WTC11 (cell line): ENCODE results near the gene CAV2. TPM values are rescaled to one million over a fixed set of nuclear protein-coding genes. Genes with fewer than 3 reads are reported as not detected.

Source experiments
- ATAC-seq: fragments of 200-7000 bp; cut with Tn5 transposase; 2 replicates; pipeline ENCODE4 v1.10.0; 2021; ENCODE audit warnings: mild to moderate bottlenecking, moderate library complexity
- CTCF ChIA-PET: fragments of 300-600 bp; sonication (Branson Sonifier 250); formaldehyde crosslinking; loops from one replicate; lab custom pipeline; 2021; ENCODE audit warnings: antibody characterized with exemption; lab: Charles Lee
- POLR2A ChIA-PET: fragments of 350-600 bp; sonication (Branson Sonifier 250); formaldehyde crosslinking; loops from one replicate; lab custom pipeline; 2021; ENCODE audit warnings: antibody characterized with exemption; lab: Charles Lee
- DNase-seq: peaks from one replicate; pipeline ENCODE4 v3.0.0; 2021; ENCODE audit warnings: low spot score
- H3K27ac Mint-ChIP-seq: 2 replicates; pipeline ENCODE4 v1.8.0; 2021; ENCODE audit warnings: mixed read lengths
- H3K27me3 Mint-ChIP-seq: 2 replicates; pipeline ENCODE4 v1.8.0; 2021; ENCODE audit warnings: low read depth, mild to moderate bottlenecking, moderate library complexity, mixed read lengths
- H3K36me3 Mint-ChIP-seq: 2 replicates; pipeline ENCODE4 v1.8.0; 2021; ENCODE audit warnings: mixed read lengths
- H3K4me1 Mint-ChIP-seq: 2 replicates; pipeline ENCODE4 v1.8.0; 2022; ENCODE audit warnings: mixed read lengths
- H3K4me3 Mint-ChIP-seq: 2 replicates; pipeline ENCODE4 v1.8.0; 2021; ENCODE audit warnings: mild to moderate bottlenecking, moderate library complexity, mixed read lengths
- H3K9me3 Mint-ChIP-seq: 2 replicates; pipeline ENCODE4 v1.8.0; 2021; ENCODE audit warnings: mixed read lengths
- ATF1 ChIP-seq: sonication (generic); formaldehyde crosslinking; IDR thresholded peaks from 2 replicates; pipeline ENCODE4 v1.8.1; 2023; ENCODE audit warnings: mild to moderate bottlenecking, moderate library complexity, missing genetic modification reagents
- ATF2 ChIP-seq: sonication (generic); formaldehyde crosslinking; IDR thresholded peaks from 2 replicates; pipeline ENCODE4 v1.8.1; 2022; ENCODE audit warnings: low read depth, missing genetic modification reagents, borderline replicate concordance
- CREM ChIP-seq: sonication (generic); formaldehyde crosslinking; IDR thresholded peaks from 2 replicates; pipeline ENCODE4 v1.8.1; 2022; ENCODE audit warnings: mild to moderate bottlenecking, missing genetic modification reagents, moderate library complexity
- E2F1 ChIP-seq: sonication (generic); formaldehyde crosslinking; IDR thresholded peaks from 2 replicates; pipeline ENCODE4 v1.8.0; 2022; ENCODE audit warnings: mild to moderate bottlenecking, missing genetic modification reagents
- ELF4 ChIP-seq: sonication (generic); formaldehyde crosslinking; IDR thresholded peaks from 2 replicates; pipeline ENCODE4 v1.8.1; 2022; ENCODE audit warnings: low read depth, mild to moderate bottlenecking, moderate library complexity, missing genetic modification reagents
- EMX1 ChIP-seq: fragments of 250-450 bp; sonication (Bioruptor Pico); IDR thresholded peaks from 2 replicates; pipeline ENCODE4 v1.8.0; 2021; ENCODE audit warnings: mild to moderate bottlenecking
- ESRRA ChIP-seq: sonication (generic); formaldehyde crosslinking; IDR thresholded peaks from 2 replicates; pipeline ENCODE4 v1.8.1; 2022; ENCODE audit warnings: mild to moderate bottlenecking, missing genetic modification reagents, borderline replicate concordance
- GRHL2 ChIP-seq: fragments of 250-450 bp; sonication (Bioruptor Pico); IDR thresholded peaks from 2 replicates; pipeline ENCODE4 v1.8.0; 2022; ENCODE audit warnings: mild to moderate bottlenecking, moderate library complexity; ENCODE audit not compliant: insufficient replicate concordance, severe bottlenecking
- HMGA2 ChIP-seq: fragments of 250-450 bp; sonication (Bioruptor Pico); IDR thresholded peaks from 2 replicates; pipeline ENCODE4 v1.4.0; 2021; ENCODE audit warnings: mild to moderate bottlenecking, moderate library complexity
- JUN ChIP-seq: sonication (generic); formaldehyde crosslinking; IDR thresholded peaks from 2 replicates; pipeline ENCODE4 v1.8.0; 2023; ENCODE audit warnings: mild to moderate bottlenecking, missing genetic modification reagents
- MLX ChIP-seq: sonication (generic); formaldehyde crosslinking; IDR thresholded peaks from 2 replicates; pipeline ENCODE4 v1.8.1; 2023; ENCODE audit warnings: mild to moderate bottlenecking, missing genetic modification reagents, moderate library complexity
- NFYB ChIP-seq: sonication (generic); formaldehyde crosslinking; conservative IDR thresholded peaks from 2 replicates; pipeline ENCODE4 v1.8.0; 2022; ENCODE audit warnings: low read depth, missing genetic modification reagents
- NR2C2 ChIP-seq: sonication (generic); formaldehyde crosslinking; IDR thresholded peaks from 2 replicates; pipeline ENCODE4 v1.8.0; 2022; ENCODE audit warnings: mild to moderate bottlenecking, missing genetic modification reagents
- PRRX2 ChIP-seq: fragments of 250-450 bp; sonication (Bioruptor Pico); IDR thresholded peaks from 2 replicates; pipeline ENCODE4 v1.8.0; 2021; ENCODE audit warnings: mild to moderate bottlenecking
- RELA ChIP-seq: sonication (generic); formaldehyde crosslinking; IDR thresholded peaks from 2 replicates; pipeline ENCODE4 v1.8.1; 2022; ENCODE audit warnings: missing genetic modification reagents, mild to moderate bottlenecking, borderline replicate concordance
- TEAD1 ChIP-seq: sonication (generic); formaldehyde crosslinking; IDR thresholded peaks from 2 replicates; pipeline ENCODE4 v1.8.0; 2022; ENCODE audit warnings: mild to moderate bottlenecking, missing genetic modification reagents
- TEAD4 ChIP-seq: sonication (generic); formaldehyde crosslinking; IDR thresholded peaks from 2 replicates; pipeline ENCODE4 v1.8.0; 2022; ENCODE audit warnings: mild to moderate bottlenecking, missing genetic modification reagents
- TP53 ChIP-seq: sonication (generic); formaldehyde crosslinking; IDR thresholded peaks from 2 replicates; pipeline ENCODE4 v1.8.1; 2023; ENCODE audit warnings: mild to moderate bottlenecking, missing genetic modification reagents
- ZMAT4 ChIP-seq: fragments of 250-450 bp; sonication (Bioruptor Pico); IDR thresholded peaks from 2 replicates; pipeline ENCODE4 v1.9.0; 2021; ENCODE audit warnings: mild to moderate bottlenecking
- ZNF219 ChIP-seq: sonication (generic); formaldehyde crosslinking; IDR thresholded peaks from 2 replicates; pipeline ENCODE4 v1.8.0; 2023; ENCODE audit warnings: missing genetic modification reagents, mild to moderate bottlenecking, borderline replicate concordance
- ZNF423 ChIP-seq: fragments of 250-450 bp; sonication (Bioruptor Pico); IDR thresholded peaks from 2 replicates; pipeline ENCODE4 v2.1.2; 2022; ENCODE audit warnings: mild to moderate bottlenecking, moderate library complexity
- ZSCAN18 ChIP-seq: fragments of 250-450 bp; sonication (Bioruptor Pico); IDR thresholded peaks from 2 replicates; pipeline ENCODE4 v2.1.2; 2022; ENCODE audit warnings: mild to moderate bottlenecking, moderate library complexity
- total RNA-seq: library from RNA; stranded (reverse); gene quantifications from 3 replicates; pipeline ENCODE4 v1.2.3, GENCODE V29; 2021
- TF ChIP-seq, protein P1 (sequence below): fragments of 250-450 bp; sonication (Bioruptor Pico); IDR thresholded peaks from 2 replicates; pipeline ENCODE4 v1.9.0; 2021; ENCODE audit warnings: mild to moderate bottlenecking
- TF ChIP-seq, protein P2 (sequence below): sonication (generic); formaldehyde crosslinking; IDR thresholded peaks from 2 replicates; pipeline ENCODE4 v1.8.1; 2023; ENCODE audit warnings: mild to moderate bottlenecking, missing genetic modification reagents, moderate library complexity
- TF ChIP-seq, protein P3 (sequence below): sonication (generic); formaldehyde crosslinking; IDR thresholded peaks from 2 replicates; pipeline ENCODE4 v1.8.0; 2022; ENCODE audit warnings: mild to moderate bottlenecking, missing genetic modification reagents

The CAV2 gene
- total RNA-seq, 1 experiment from 2014 or later: 4.3 TPM

DNA sequence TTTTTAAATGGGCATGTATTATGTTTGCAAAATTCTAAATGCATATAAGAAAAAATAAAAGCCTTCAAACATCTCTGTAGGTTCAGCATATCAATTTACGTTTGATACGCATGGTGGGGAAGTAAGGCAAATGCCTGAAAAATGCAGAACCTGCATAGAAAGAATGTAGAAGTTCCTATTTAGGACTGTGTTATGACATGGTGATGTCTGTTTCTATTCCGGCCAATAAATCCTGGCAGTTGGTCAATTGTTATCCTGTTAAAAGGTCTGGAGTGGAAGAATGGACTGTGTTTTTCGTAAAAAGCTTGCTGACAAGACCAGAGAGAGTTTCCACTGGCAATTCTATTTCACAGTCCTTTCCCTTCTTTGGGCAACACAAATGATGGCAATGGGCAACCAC is 49.6 kb upstream of the CAV2 start (continued):
- TF ChIP-seq HMGA2: no peak
- TF ChIP-seq, all 79 proteins: peak for 0

GRCh38 chr7:116451957-116452729 is 47.4 kb upstream of the CAV2 start:
- no peak overlapping the region for H3K4me3 Mint-ChIP-seq
- no peaks in the 10 kb centered on the region for H3K27me3 Mint-ChIP-seq
- ATAC-seq: no peak; the same call in 1 of the 2 replicates
- H3K4me1 Mint-ChIP-seq: peaks cover 7% of the 10 kb centered on the region
- ChIA-PET CTCF (interaction anchor here (0.6 to 1.6 kb wide), 4 partner anchors 10 to 73 kb away, joined by 3 to 5 read pairs (median 4); partner anchors contain the start of gene CAV1), POLR2A (no interaction called here)
- H3K27ac Mint-ChIP-seq: no peak overlapping the region
- H3K36me3 Mint-ChIP-seq: no peaks in the 10 kb centered on the region
- no peak for DNase-seq
- H3K9me3 Mint-ChIP-seq: no peaks in the 10 kb centered on the region
- no peak for TF ChIP-seq GRHL2 (CRISPR knock-in tag)
- no peak for TF ChIP-seq ZNF219
- no peak for TF ChIP-seq ATF2 (CRISPR knock-in tag)
- no peak for TF ChIP-seq ZNF423 (CRISPR knock-in tag)
- no peak for TF ChIP-seq ATF1 (CRISPR knock-in tag)
- TF ChIP-seq JUN (CRISPR knock-in tag): no peak

DNA sequence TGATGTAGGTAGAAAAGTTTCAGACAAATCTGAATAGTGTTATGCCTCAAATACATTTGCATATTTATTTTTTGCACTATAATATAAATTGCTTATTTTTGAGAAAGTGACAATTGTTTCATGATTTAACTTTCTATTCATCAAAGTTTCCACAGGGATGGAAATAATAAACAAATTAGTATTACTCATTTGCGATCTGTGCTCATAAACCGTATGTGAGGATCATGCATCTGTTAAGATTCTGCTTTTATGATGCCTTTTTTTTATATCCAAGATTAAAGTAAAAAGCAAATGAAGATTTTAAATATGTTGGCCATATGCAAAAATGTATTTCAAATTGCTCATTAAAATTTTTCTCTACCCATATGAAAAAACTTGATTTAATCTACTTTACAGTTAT is 45.2 kb upstream of the CAV2 start:
- Mint-ChIP-seq H3K27ac (no peak overlapping the region), H3K36me3 (no peaks in the 10 kb centered on the region), H3K9me3 (no peaks in the 10 kb centered on the region), H3K27me3 (no peaks in the 10 kb centered on the region), H3K4me3 (no peak overlapping the region), H3K4me1 (peaks cover 3% of the 10 kb centered on the region; the same call in 1 of the 2 replicates)
- CTCF ChIA-PET: interaction anchor here (1.0 kb wide), 1 partner anchor 72 kb away, joined by 3 read pairs; no protein-coding TSS in a partner anchor
- POLR2A ChIA-PET: no interaction called here
- no peak for ATAC-seq
- no peak for DNase-seq
- TF ChIP-seq ZSCAN18 (CRISPR knock-in tag): no peak
- no peak for TF ChIP-seq ESRRA
- no peak for TF ChIP-seq TP53
- TF ChIP-seq NFYB (CRISPR knock-in tag): no peak
- no peak for TF ChIP-seq RELA (CRISPR knock-in tag)
- TF ChIP-seq, protein P1, sequence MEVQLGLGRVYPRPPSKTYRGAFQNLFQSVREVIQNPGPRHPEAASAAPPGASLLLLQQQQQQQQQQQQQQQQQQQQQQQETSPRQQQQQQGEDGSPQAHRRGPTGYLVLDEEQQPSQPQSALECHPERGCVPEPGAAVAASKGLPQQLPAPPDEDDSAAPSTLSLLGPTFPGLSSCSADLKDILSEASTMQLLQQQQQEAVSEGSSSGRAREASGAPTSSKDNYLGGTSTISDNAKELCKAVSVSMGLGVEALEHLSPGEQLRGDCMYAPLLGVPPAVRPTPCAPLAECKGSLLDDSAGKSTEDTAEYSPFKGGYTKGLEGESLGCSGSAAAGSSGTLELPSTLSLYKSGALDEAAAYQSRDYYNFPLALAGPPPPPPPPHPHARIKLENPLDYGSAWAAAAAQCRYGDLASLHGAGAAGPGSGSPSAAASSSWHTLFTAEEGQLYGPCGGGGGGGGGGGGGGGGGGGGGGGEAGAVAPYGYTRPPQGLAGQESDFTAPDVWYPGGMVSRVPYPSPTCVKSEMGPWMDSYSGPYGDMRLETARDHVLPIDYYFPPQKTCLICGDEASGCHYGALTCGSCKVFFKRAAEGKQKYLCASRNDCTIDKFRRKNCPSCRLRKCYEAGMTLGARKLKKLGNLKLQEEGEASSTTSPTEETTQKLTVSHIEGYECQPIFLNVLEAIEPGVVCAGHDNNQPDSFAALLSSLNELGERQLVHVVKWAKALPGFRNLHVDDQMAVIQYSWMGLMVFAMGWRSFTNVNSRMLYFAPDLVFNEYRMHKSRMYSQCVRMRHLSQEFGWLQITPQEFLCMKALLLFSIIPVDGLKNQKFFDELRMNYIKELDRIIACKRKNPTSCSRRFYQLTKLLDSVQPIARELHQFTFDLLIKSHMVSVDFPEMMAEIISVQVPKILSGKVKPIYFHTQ (CRISPR knock-in tag): no peak
- TF ChIP-seq TEAD4 (CRISPR knock-in tag): no peak
- TF ChIP-seq E2F1: no peak
- TF ChIP-seq NR2C2 (CRISPR knock-in tag): no peak
- TF ChIP-seq TEAD1 (CRISPR knock-in tag): no peak
- TF ChIP-seq ELF4 (CRISPR knock-in tag): no peak
- TF ChIP-seq MLX (CRISPR knock-in tag): no peak
- TF ChIP-seq, protein P2, sequence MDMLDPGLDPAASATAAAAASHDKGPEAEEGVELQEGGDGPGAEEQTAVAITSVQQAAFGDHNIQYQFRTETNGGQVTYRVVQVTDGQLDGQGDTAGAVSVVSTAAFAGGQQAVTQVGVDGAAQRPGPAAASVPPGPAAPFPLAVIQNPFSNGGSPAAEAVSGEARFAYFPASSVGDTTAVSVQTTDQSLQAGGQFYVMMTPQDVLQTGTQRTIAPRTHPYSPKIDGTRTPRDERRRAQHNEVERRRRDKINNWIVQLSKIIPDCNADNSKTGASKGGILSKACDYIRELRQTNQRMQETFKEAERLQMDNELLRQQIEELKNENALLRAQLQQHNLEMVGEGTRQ (CRISPR knock-in tag): no peak
- TF ChIP-seq ZMAT4 (CRISPR knock-in tag): no peak
- TF ChIP-seq, protein P3, sequence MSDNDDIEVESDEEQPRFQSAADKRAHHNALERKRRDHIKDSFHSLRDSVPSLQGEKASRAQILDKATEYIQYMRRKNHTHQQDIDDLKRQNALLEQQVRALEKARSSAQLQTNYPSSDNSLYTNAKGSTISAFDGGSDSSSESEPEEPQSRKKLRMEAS (CRISPR knock-in tag): no peak
- TF ChIP-seq PRRX2 (CRISPR knock-in tag): no peak
- no peak for TF ChIP-seq EMX1 (CRISPR knock-in tag)
- no peak for TF ChIP-seq CREM
